Right atrium auricular region (tissue), 2 donors: Measurements from ENCODE around the gene SH2D2A. TPM values are rescaled to one million over a fixed set of nuclear protein-coding genes. Genes with fewer than 3 reads are reported as not detected.

Source experiments
- DNase-seq: peaks from one replicate; pipeline ENCODE4 v3.0.0-alpha.2; 2019; ENCODE audit warnings: low spot score
- H3K27ac ChIP-seq, 2 donors: fragments of 200-600 bp; sonication (generic); 1 replicate in 1 of 2; 2 replicates in 1 of 2; pipeline ENCODE4 v1.5.1; 2016 to 2019
- H3K27me3 ChIP-seq, 2 donors: fragments of 200-600 bp; sonication (generic); one replicate each; pipeline versions ENCODE4 v1.5.1 to v1.6.0; 2017 to 2019
- H3K36me3 ChIP-seq: fragments of 200-600 bp; sonication (generic); one replicate; pipeline ENCODE4 v1.5.1; 2016
- H3K4me1 ChIP-seq, 2 donors: fragments of 200-600 bp; sonication (generic); one replicate each; pipeline versions ENCODE4 v1.5.1 to v1.6.0; 2017 to 2019
- H3K4me3 ChIP-seq, 2 donors: fragments of 200-600 bp; sonication (generic); 1 replicate in 1 of 2; 2 replicates in 1 of 2; pipeline ENCODE4 v1.5.1; 2017 to 2019; ENCODE audit warnings: mild to moderate bottlenecking in 1 of 2, moderate library complexity in 1 of 2
- H3K9me3 ChIP-seq, 2 donors: fragments of 200-600 bp; sonication (generic); one replicate each; pipeline ENCODE4 v1.5.1; 2019
- CTCF ChIP-seq, 2 donors: fragments of 200-600 bp; sonication (generic); IDR thresholded peaks; one replicate each; pipeline ENCODE4 v1.5.1; 2019; ENCODE audit warnings: antibody characterized with exemption in 2 of 2
- total RNA-seq, 2 donors: library from RNA; depleted of rRNA; stranded (reverse); fragments of >200 nt; gene quantifications; one replicate each; pipeline ENCODE4 v1.1.0, GENCODE V29; 2016

Gene SH2D2A
- total RNA-seq: under 1 TPM; 0.30 to 0.98 TPM

GRCh38 chr1:156816561-156817328 is at the start of gene SH2D2A:
SH2D2A (minus strand) TSS chr1:156816848; CDS start chr1:156816708, 140 bp downstream.
- H3K27me3 ChIP-seq: no peaks in the 10 kb centered on the region
- TF ChIP-seq CTCF (IDR thresholded peaks at IDR 0.05): no peak
- peak; percentile 76 for DNase-seq
- peak within 1 kb of the TSS; percentile 30 to 34 for H3K4me3 ChIP-seq
- no peaks in the 10 kb centered on the region for H3K9me3 ChIP-seq
- H3K36me3 ChIP-seq: no peaks in the 10 kb centered on the region
- H3K27ac ChIP-seq: peak within 1 kb of the TSS; percentile 74 to 77
- peaks cover 0 to 27% of the 10 kb centered on the region in 2 donors for H3K4me1 ChIP-seq

- Histone ChIP-seq H3K36me3 (no peaks in the 10 kb centered on the region), H3K4me1 (peaks cover 0 to 4% of the 10 kb centered on the region in 2 donors), H3K27me3 (peaks cover 6 to 9% of the 10 kb centered on the region in 2 donors), H3K4me3 (no peak overlapping the region), H3K9me3 (no peaks in the 10 kb centered on the region), H3K27ac (no peak overlapping the region)
- no peak for DNase-seq
- no peak for TF ChIP-seq CTCF (IDR thresholded peaks at IDR 0.05)
Observed at GRCh38 chr1:156865865-156866248, 49.2 kb upstream of the SH2D2A start.

GRCh38 chr1:156865258-156865657 is 48.6 kb upstream of the SH2D2A start:
- H3K27ac ChIP-seq: no peak overlapping the region
- TF ChIP-seq CTCF (IDR thresholded peaks at IDR 0.05): no peak
- H3K36me3 ChIP-seq: no peaks in the 10 kb centered on the region
- H3K4me1 ChIP-seq: peaks cover 0 to 10% of the 10 kb centered on the region in 2 donors
- peaks cover 6 to 15% of the 10 kb centered on the region in 2 donors for H3K27me3 ChIP-seq
- no peak overlapping the region for H3K4me3 ChIP-seq
- H3K9me3 ChIP-seq: no peaks in the 10 kb centered on the region
- no peak for DNase-seq

GRCh38 chr1:156864796-156865195 is 48.1 kb upstream of the SH2D2A start:
- Histone ChIP-seq H3K4me1 (peaks cover 0 to 15% of the 10 kb centered on the region in 2 donors), H3K27ac (no peak overlapping the region), H3K36me3 (no peaks in the 10 kb centered on the region), H3K9me3 (no peaks in the 10 kb centered on the region), H3K4me3 (no peak overlapping the region), H3K27me3 (peaks cover 6 to 15% of the 10 kb centered on the region in 2 donors)
- no peak for DNase-seq
- no peak for TF ChIP-seq CTCF (IDR thresholded peaks at IDR 0.05)

- Histone ChIP-seq H3K27ac (no peak overlapping the region), H3K4me3 (no peak overlapping the region), H3K36me3 (no peaks in the 10 kb centered on the region), H3K9me3 (no peaks in the 10 kb centered on the region), H3K4me1 (peaks cover 0 to 26% of the 10 kb centered on the region in 2 donors), H3K27me3 (peaks cover 6 to 15% of the 10 kb centered on the region in 2 donors)
- no peak for DNase-seq
- no peak for TF ChIP-seq CTCF (IDR thresholded peaks at IDR 0.05)
Observed at GRCh38 chr1:156863631-156864030, 47.0 kb upstream of the SH2D2A start.
